ENCODE measurements around the gene GDF2.

GDF2 gene

DNA sequence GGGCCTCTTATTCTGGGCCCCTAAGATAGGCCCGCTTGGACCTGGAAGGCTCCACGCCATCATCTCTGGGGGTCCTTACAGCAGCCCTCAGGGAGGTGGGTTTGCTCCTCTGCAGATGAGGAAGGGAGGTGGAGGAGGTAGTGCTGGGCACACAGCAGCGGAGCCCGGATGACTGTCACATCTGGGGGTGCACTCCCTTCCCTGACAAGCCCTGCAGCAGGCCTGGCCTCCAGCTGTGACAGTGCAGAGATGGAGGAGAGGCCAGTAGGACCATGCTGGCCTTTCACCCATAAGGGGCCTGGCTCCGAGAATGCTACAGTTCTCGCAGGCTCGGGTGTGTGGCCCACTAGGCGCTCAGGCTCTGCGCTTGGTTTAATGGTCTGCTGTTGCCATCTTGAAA lies 9.2 kb downstream of the GDF2 start:
- H3K27ac ChIP-seq (ENCODE audit: low read depth, low read length), result no peak overlapping the region
- H3K4me3 ChIP-seq (ENCODE audit: low read depth in 1 of 2, low read length in 2 of 2), result no peak overlapping the region

DNA sequence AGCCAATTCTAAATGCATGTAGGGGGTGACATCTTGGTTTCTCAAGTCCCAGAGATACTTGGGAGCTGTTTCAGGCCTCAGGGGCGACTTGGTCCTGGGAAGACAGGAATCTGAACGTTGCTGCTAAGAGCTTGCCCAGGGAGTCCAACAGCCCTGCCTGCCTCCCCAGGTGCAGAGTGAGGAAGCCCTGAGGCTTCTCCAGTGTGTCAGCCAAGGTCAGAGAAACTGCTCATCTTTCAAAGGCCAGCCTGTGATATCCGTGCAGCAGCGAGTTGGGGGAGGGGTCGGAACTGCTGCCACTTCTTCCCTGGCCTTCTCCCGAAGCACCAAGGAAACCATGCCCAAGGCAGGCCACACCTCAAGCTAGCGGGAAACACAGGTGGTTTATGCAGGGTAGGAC lies 9.7 kb downstream of the GDF2 start:
- Histone ChIP-seq H3K27ac (ENCODE audit: low read depth, low read length) (no peak overlapping the region), H3K9ac (ENCODE audit: low read depth in 1 of 2, low read length in 2 of 2) (no peak overlapping the region), H3K4me1 (ENCODE audit: control insufficient read depth in 1 of 2, insufficient read depth in 2 of 2, low read length in 2 of 2) (peaks cover 14 to 19% of the 10 kb centered on the region in 2 donors)

More for the DNA sequence above, 9.2 kb downstream of the GDF2 start:
- peaks cover 0 to 5% of the 10 kb centered on the region in 2 donors for H3K27me3 ChIP-seq (ENCODE audit: control insufficient read depth in 1 of 2, insufficient read depth in 2 of 2, low read length in 2 of 2)
- peaks cover 14 to 19% of the 10 kb centered on the region in 2 donors for H3K4me1 ChIP-seq (ENCODE audit: control insufficient read depth in 1 of 2, insufficient read depth in 2 of 2, low read length in 2 of 2)
- H3K36me3 ChIP-seq (ENCODE audit: control insufficient read depth in 1 of 2, insufficient read depth in 2 of 2, low read length in 2 of 2), result no peaks in the 10 kb centered on the region
- H3K9me3 ChIP-seq (ENCODE audit: control insufficient read depth in 1 of 2, low read length in 2 of 2), result no peaks in the 10 kb centered on the region
- H3K9ac ChIP-seq (ENCODE audit: low read depth in 1 of 2, low read length in 2 of 2), result no peak overlapping the region

DNA sequence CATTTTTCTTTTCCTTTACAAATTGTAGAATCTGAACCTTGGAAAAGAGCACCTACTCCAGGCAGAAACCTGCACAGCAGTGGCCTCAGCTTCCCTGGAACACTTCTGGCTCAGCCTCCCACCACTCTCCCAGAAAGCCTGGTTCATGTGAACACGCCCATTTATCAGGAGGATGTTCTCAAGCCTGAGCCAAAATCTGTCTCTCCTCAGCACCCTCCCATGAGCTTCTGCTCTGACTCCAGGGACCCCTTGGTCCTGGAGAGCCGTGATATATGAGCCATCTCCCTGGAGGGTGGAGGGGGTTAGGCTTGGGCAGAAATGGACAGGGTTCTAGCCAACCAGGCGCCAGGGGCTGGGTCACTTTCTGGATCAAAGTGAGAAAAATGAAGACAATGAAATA lies 10.1 kb downstream of the GDF2 start:
- no peak overlapping the region for H3K4me3 ChIP-seq (ENCODE audit: low read depth in 1 of 2, low read length in 2 of 2)
- peaks cover 0 to 5% of the 10 kb centered on the region in 2 donors for H3K27me3 ChIP-seq (ENCODE audit: control insufficient read depth in 1 of 2, insufficient read depth in 2 of 2, low read length in 2 of 2)
- H3K4me1 ChIP-seq (ENCODE audit: control insufficient read depth in 1 of 2, insufficient read depth in 2 of 2, low read length in 2 of 2), result peaks cover 14 to 19% of the 10 kb centered on the region in 2 donors
- no peaks in the 10 kb centered on the region for H3K9me3 ChIP-seq (ENCODE audit: control insufficient read depth in 1 of 2, low read length in 2 of 2)
- H3K9ac ChIP-seq (ENCODE audit: low read depth in 1 of 2, low read length in 2 of 2), result no peak overlapping the region
- H3K36me3 ChIP-seq (ENCODE audit: control insufficient read depth in 1 of 2, insufficient read depth in 2 of 2, low read length in 2 of 2), result no peaks in the 10 kb centered on the region
- H3K27ac ChIP-seq (ENCODE audit: low read depth, low read length), result no peak overlapping the region

More for the DNA sequence above, 9.7 kb downstream of the GDF2 start:
- no peak overlapping the region for H3K4me3 ChIP-seq (ENCODE audit: low read depth in 1 of 2, low read length in 2 of 2)
- no peaks in the 10 kb centered on the region for H3K9me3 ChIP-seq (ENCODE audit: control insufficient read depth in 1 of 2, low read length in 2 of 2)
- H3K27me3 ChIP-seq (ENCODE audit: control insufficient read depth in 1 of 2, insufficient read depth in 2 of 2, low read length in 2 of 2), result peaks cover 0 to 5% of the 10 kb centered on the region in 2 donors
- H3K36me3 ChIP-seq (ENCODE audit: control insufficient read depth in 1 of 2, insufficient read depth in 2 of 2, low read length in 2 of 2), result no peaks in the 10 kb centered on the region

DNA sequence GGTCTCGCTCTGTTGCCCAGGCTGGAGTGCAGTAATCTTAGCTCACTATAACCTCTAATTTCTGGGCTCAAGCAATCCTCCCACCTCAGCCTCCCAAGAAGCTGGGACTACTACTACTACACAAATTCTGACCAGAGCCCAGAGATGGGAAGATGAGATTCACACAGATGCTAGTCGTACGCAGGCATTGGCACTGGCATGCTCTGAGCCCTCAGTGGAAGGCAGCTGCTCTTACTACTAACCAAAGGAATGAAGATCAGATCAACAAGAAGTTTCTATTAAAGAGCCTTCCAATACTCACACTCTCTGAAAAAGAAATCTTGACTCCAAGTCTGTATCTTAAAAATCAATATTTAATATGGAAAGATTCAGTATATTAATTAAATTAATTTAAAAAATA lies 10.7 kb downstream of the GDF2 start:
- Histone ChIP-seq H3K4me1 (ENCODE audit: control insufficient read depth in 1 of 2, insufficient read depth in 2 of 2, low read length in 2 of 2) (peaks cover 14 to 19% of the 10 kb centered on the region in 2 donors), H3K36me3 (ENCODE audit: control insufficient read depth in 1 of 2, insufficient read depth in 2 of 2, low read length in 2 of 2) (no peaks in the 10 kb centered on the region), H3K4me3 (ENCODE audit: low read depth in 1 of 2, low read length in 2 of 2) (no peak overlapping the region), H3K9me3 (ENCODE audit: control insufficient read depth in 1 of 2, low read length in 2 of 2) (no peaks in the 10 kb centered on the region), H3K9ac (ENCODE audit: low read depth in 1 of 2, low read length in 2 of 2) (no peak overlapping the region), H3K27ac (ENCODE audit: low read depth, low read length) (no peak overlapping the region), H3K27me3 (ENCODE audit: control insufficient read depth in 1 of 2, insufficient read depth in 2 of 2, low read length in 2 of 2) (peaks cover 0 to 5% of the 10 kb centered on the region in 2 donors)

DNA sequence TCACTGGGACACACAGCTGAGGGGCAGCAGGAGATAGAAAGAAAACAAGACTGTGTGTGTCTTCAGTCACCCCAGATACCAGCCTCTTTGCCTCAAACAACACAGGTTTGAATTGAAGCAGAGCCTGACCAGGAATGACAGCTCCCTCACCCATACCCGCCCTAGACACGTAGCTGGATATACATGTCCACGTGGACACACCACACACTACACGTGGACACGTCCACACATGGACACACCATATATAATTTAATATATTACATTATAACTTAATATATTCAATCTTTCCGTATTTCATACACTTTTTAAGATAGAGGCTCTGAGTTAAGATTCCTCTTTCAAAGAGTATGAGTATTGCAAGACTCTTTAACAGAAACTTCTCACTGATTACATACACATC lies 11.3 kb downstream of the GDF2 start:
- H3K9ac ChIP-seq (ENCODE audit: low read depth in 1 of 2, low read length in 2 of 2), result no peak overlapping the region
- H3K36me3 ChIP-seq (ENCODE audit: control insufficient read depth in 1 of 2, insufficient read depth in 2 of 2, low read length in 2 of 2), result no peaks in the 10 kb centered on the region
- peaks cover 0 to 5% of the 10 kb centered on the region in 2 donors for H3K27me3 ChIP-seq (ENCODE audit: control insufficient read depth in 1 of 2, insufficient read depth in 2 of 2, low read length in 2 of 2)
- no peaks in the 10 kb centered on the region for H3K9me3 ChIP-seq (ENCODE audit: control insufficient read depth in 1 of 2, low read length in 2 of 2)
- no peak overlapping the region for H3K27ac ChIP-seq (ENCODE audit: low read depth, low read length)
- peaks cover 14 to 19% of the 10 kb centered on the region in 2 donors for H3K4me1 ChIP-seq (ENCODE audit: control insufficient read depth in 1 of 2, insufficient read depth in 2 of 2, low read length in 2 of 2)
- H3K4me3 ChIP-seq (ENCODE audit: low read depth in 1 of 2, low read length in 2 of 2), result no peak overlapping the region

DNA sequence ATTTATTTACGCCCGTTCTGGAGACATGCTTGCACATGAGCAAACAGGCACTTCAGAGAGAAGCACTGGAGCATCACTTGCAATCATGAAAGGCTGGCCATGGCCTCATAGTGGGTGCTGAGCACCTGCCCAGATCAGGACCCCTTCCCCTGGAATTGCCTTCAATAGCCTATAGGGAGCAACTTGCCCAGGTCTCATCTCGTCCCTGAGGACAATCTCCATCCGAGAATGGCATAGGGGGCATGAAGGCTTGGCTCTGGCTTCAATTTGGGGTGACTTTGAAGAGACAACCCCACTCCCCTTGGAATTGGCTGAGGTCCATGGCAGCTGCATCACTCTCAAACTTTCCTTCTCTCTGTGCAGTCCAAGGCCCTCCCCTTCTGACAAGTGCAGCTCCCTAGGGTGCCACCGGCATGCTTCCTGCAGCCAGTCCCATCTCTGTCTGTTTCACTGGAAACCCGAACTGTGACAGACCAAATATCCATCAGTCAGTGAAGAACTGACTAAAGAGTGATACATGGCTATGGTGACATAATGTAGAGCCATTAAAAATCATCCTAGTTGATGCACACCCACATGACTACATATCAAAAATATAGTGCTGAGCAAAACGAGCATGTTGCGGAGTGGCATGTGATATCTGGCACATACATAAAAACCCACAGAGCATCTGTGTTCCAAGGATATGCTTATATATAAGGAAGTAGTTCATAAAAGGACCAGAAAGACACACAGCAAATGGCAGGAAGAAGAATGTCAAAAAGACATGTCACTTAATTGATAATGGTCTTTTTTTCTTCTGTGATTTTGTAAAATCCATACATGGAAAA lies 12.4 kb downstream of the GDF2 start:
- peaks cover 0 to 5% of the 10 kb centered on the region in 2 donors for H3K27me3 ChIP-seq (ENCODE audit: control insufficient read depth in 1 of 2, insufficient read depth in 2 of 2, low read length in 2 of 2)
- no peaks in the 10 kb centered on the region for H3K9me3 ChIP-seq (ENCODE audit: control insufficient read depth in 1 of 2, low read length in 2 of 2)
- H3K36me3 ChIP-seq (ENCODE audit: control insufficient read depth in 1 of 2, insufficient read depth in 2 of 2, low read length in 2 of 2), result no peaks in the 10 kb centered on the region
- H3K9ac ChIP-seq (ENCODE audit: low read depth in 1 of 2, low read length in 2 of 2), result no peak overlapping the region
- no peak overlapping the region for H3K27ac ChIP-seq (ENCODE audit: low read depth, low read length)
- peaks cover 12 to 19% of the 10 kb centered on the region in 2 donors for H3K4me1 ChIP-seq (ENCODE audit: control insufficient read depth in 1 of 2, insufficient read depth in 2 of 2, low read length in 2 of 2)
- H3K4me3 ChIP-seq (ENCODE audit: low read depth in 1 of 2, low read length in 2 of 2), result no peak overlapping the region

DNA sequence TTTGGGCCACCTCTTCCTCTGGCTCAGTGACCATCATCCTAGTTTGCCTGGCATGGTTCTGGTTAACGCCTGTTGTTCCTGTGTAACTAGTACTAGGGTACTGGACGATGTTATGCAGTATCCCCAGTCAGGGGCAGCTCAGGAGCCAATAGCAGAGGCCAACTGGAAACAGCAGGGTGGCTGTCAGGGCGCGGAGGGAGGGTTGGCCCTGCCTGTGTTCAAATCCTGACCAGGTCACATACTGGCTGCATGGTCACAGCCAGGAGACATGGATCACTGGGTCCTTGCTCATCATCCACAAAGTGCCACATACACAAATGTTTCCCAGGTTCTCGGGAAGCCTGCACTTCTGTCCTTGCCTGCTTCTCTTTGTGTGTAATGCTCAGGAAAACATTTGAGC lies 13.7 kb downstream of the GDF2 start:
- no peak overlapping the region for H3K27ac ChIP-seq (ENCODE audit: low read depth, low read length)
- H3K4me3 ChIP-seq (ENCODE audit: low read depth in 1 of 2, low read length in 2 of 2), result no peak overlapping the region
- peaks cover 8 to 9% of the 10 kb centered on the region in 2 donors for H3K4me1 ChIP-seq (ENCODE audit: control insufficient read depth in 1 of 2, insufficient read depth in 2 of 2, low read length in 2 of 2)
- H3K27me3 ChIP-seq (ENCODE audit: control insufficient read depth in 1 of 2, insufficient read depth in 2 of 2, low read length in 2 of 2), result peaks cover 0 to 5% of the 10 kb centered on the region in 2 donors
- H3K9ac ChIP-seq (ENCODE audit: low read depth in 1 of 2, low read length in 2 of 2), result no peak overlapping the region
- no peaks in the 10 kb centered on the region for H3K9me3 ChIP-seq (ENCODE audit: control insufficient read depth in 1 of 2, low read length in 2 of 2)
- no peaks in the 10 kb centered on the region for H3K36me3 ChIP-seq (ENCODE audit: control insufficient read depth in 1 of 2, insufficient read depth in 2 of 2, low read length in 2 of 2)

DNA sequence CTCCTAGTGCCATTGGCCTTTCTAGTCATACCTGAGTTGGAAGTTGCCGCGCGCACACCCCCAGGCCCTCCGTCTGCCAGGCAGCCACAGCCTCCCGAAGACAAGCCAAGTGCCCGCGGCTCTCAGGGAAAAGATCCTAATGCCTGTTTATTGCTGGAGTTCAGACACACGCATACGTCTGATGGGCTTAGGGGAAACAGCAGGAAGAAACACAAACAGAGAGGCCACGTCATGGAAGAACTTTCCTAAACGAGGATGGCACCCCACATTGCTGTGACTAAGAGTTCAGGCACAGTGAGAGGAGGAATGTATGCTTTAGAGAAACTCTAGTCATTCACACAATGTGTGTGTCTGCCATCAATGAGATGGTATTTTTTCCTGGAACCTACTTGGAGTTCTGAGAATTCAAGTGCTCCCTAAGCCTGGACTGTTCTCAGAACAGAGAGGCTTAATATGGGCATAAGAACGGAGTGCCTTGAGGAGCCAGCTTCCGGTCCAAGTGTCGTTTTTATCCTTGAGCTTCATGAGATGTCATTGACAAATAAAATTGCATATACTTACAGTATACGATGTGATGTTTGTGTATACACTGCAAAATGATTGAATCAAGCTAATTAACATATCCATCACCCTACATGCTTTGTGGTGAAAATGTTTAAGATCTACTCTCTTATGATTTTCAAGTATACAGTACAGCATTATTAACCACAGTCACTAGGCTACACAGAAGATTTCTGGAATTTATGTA lies 14.3 kb downstream of the GDF2 start:
- Histone ChIP-seq H3K4me3 (ENCODE audit: low read depth in 1 of 2, low read length in 2 of 2) (no peak overlapping the region), H3K9ac (ENCODE audit: low read depth in 1 of 2, low read length in 2 of 2) (no peak overlapping the region), H3K4me1 (ENCODE audit: control insufficient read depth in 1 of 2, insufficient read depth in 2 of 2, low read length in 2 of 2) (peaks cover 2 to 5% of the 10 kb centered on the region in 2 donors), H3K36me3 (ENCODE audit: control insufficient read depth in 1 of 2, insufficient read depth in 2 of 2, low read length in 2 of 2) (no peaks in the 10 kb centered on the region), H3K27ac (ENCODE audit: low read depth, low read length) (no peak overlapping the region), H3K9me3 (ENCODE audit: control insufficient read depth in 1 of 2, low read length in 2 of 2) (no peaks in the 10 kb centered on the region), H3K27me3 (ENCODE audit: control insufficient read depth in 1 of 2, insufficient read depth in 2 of 2, low read length in 2 of 2) (peaks cover 0 to 5% of the 10 kb centered on the region in 2 donors)

DNA sequence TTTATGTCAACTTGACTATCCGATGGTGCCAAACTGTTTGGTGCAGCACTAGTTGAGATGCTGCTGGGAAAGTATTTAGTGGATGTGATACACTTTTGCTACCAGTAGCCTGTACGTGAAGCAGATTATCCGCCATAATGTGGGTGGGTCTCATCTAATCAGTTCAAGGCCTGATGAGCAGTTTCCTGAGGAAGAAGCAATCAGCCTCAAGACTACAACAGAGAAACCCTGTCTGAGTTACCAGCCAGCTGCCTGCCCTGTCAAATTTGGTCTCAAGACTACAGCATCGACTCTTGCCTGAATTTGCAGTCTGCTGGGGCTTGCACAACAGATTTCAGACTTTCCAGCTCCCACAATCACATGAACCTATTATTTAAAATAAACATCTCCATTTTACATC lies 15.1 kb downstream of the GDF2 start:
- Histone ChIP-seq H3K4me1 (ENCODE audit: control insufficient read depth in 1 of 2, insufficient read depth in 2 of 2, low read length in 2 of 2) (peaks cover 0 to 5% of the 10 kb centered on the region in 2 donors), H3K27ac (ENCODE audit: low read depth, low read length) (no peak overlapping the region), H3K9ac (ENCODE audit: low read depth in 1 of 2, low read length in 2 of 2) (no peak overlapping the region), H3K9me3 (ENCODE audit: control insufficient read depth in 1 of 2, low read length in 2 of 2) (no peaks in the 10 kb centered on the region), H3K4me3 (ENCODE audit: low read depth in 1 of 2, low read length in 2 of 2) (no peak overlapping the region), H3K36me3 (ENCODE audit: control insufficient read depth in 1 of 2, insufficient read depth in 2 of 2, low read length in 2 of 2) (no peaks in the 10 kb centered on the region), H3K27me3 (ENCODE audit: control insufficient read depth in 1 of 2, insufficient read depth in 2 of 2, low read length in 2 of 2) (peaks cover 0 to 5% of the 10 kb centered on the region in 2 donors)

DNA sequence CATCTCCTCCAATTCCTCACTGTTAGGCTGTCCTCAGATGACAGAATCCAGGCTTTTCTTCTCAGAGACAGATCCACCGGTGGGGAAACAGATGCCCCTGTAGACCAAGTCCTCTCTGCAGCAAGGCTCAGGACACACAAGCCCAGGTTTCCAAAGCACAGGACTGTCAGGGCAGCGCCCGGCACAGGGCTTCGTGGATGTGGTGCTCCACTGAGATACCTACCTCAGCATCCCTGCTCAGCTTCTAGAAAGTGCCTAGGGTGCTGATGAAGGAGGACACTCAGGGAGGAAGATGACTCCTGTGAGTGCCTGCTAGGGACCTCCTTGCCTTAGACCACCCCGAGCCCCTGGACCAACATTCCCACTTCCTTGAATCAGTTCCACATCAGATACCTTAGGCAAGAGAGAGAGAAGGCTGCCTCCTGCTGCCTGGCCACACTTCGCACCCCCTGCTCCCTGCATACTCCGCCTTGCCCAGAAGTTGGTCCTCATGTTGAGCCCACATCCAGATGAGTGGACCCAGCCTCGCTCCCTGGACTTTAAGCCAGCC lies 17.0 kb downstream of the GDF2 start:
- Histone ChIP-seq H3K9me3 (ENCODE audit: control insufficient read depth in 1 of 2, low read length in 2 of 2) (no peaks in the 10 kb centered on the region), H3K36me3 (ENCODE audit: control insufficient read depth in 1 of 2, insufficient read depth in 2 of 2, low read length in 2 of 2) (no peaks in the 10 kb centered on the region), H3K4me3 (ENCODE audit: low read depth in 1 of 2, low read length in 2 of 2) (no peak overlapping the region), H3K27ac (ENCODE audit: low read depth, low read length) (no peak overlapping the region), H3K27me3 (ENCODE audit: control insufficient read depth in 1 of 2, insufficient read depth in 2 of 2, low read length in 2 of 2) (peaks cover 0 to 5% of the 10 kb centered on the region in 2 donors), H3K9ac (ENCODE audit: low read depth in 1 of 2, low read length in 2 of 2) (no peak overlapping the region), H3K4me1 (ENCODE audit: control insufficient read depth in 1 of 2, insufficient read depth in 2 of 2, low read length in 2 of 2) (peaks cover 0 to 5% of the 10 kb centered on the region in 2 donors)
